HG03060 (cell line): ENCODE measurements around the gene ATAD3B.
"Not testable (repeated sequence)": the region's sequence is repeated elsewhere in the genome, so short reads cannot be mapped to it uniquely, and the experiment has no call there.

ENCODE experiments used
- ATAC-seq: cut with Tn5 transposase; IDR thresholded peaks from one replicate; pipeline ENCODE4 v1.9.1; 2021; ENCODE audit warnings: low read depth, moderate number of reproducible peaks; ENCODE audit not compliant: unreplicated experiment

The ATAD3B gene, protein sequence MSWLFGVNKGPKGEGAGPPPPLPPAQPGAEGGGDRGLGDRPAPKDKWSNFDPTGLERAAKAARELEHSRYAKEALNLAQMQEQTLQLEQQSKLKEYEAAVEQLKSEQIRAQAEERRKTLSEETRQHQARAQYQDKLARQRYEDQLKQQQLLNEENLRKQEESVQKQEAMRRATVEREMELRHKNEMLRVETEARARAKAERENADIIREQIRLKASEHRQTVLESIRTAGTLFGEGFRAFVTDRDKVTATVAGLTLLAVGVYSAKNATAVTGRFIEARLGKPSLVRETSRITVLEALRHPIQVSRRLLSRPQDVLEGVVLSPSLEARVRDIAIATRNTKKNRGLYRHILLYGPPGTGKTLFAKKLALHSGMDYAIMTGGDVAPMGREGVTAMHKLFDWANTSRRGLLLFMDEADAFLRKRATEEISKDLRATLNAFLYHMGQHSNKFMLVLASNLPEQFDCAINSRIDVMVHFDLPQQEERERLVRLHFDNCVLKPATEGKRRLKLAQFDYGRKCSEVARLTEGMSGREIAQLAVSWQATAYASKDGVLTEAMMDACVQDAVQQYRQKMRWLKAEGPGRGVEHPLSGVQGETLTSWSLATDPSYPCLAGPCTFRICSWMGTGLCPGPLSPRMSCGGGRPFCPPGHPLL

DNA sequence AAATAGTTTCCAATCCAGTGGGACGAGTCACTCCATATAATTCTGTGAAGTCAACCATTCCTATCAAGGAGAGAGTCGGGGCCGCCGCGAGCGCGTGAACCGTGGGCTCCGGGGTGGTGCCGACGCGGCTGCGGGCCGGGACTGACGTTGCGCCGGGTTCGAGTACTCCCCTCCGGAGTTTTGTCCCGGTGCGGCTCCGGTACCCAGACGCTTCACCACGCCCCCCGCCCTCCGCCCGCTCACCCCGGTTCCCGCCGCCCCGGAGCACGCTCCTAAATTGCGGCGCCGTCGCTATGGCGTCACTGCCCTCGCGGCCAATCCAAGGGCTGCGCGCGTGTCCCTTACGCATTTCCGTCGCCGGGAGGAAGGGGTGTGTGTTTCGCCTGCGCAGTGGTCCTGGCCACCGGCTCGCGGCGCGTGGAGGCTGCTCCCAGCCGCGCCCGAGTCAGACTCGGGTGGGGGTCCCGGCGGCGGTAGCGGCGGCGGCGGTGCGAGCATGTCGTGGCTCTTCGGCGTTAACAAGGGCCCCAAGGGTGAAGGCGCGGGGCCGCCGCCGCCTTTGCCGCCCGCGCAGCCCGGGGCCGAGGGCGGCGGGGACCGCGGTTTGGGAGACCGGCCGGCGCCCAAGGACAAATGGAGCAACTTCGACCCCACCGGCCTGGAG, at the start of gene ATAD3B:
Gene ATAD3B, plus strand, starts transcription at position 377 of the 664 bp plus-strand sequence. Its CDS starts 120 bp downstream, at position 497.
- no peak for ATAC-seq

DNA sequence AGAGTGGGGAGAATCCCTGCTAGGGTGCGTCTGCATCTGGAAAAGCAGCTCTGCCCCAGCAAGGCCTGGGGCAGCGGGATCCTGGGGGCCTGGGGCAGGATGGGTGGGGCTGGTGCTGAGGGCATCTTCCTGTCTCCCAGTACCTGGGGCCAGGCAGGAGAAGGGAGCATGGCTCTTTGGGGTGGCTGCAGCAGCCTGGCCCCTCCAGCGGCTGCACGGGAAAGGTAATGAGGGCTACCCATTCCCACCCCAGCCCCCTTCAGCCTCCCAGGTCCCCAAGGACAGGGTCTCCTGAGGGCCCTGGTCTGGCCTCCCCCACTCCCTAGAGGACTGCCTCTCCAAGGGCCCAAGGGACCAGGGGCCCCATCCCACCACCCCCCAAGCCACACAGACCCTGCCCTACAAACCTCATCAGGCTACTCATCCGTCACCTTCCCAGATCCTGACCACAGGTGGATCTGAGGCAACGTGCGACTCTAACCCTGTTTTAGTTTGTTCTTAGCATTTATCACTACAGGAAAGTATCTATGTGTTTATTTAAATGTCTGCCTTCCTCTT, 49.6 kb upstream of the ATAD3B start:
- no peak for ATAC-seq

DNA sequence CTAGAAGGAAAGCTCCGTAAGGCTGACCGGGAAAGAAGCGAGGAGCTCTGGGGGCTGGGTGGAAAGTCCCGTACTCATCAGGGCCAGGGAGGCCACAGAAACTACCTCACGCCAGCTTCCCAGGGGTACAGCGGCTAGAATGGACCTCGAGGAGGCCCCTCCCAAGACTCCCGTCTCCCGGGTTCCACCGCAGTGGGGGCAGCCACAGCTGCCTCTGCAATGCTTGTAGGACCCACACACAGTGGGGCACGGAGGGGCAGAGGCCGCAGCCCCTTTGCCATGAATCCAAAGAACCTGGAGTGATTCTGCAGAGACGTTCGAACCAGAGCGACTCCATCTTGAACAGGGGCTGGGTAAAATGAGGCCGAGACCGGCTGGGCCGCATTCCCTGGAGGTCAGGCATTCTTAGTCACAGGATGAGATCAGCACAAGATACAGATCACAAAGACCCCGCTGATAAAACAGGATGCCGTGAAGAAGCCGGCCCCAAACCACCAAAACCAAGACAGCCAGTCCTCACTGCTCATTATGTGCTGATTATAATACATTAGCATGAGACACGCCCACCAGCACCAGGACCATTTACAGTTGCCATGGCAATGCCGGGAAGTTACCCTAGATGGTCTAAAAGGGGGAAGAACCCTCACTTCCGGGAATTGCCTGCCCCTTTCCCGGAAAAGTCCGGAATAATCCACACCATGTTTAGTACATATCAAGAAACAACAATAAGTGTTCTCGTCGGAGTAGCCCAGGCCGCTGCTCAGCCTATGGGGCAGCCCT, 48.9 kb upstream of the ATAD3B start:
- ATAC-seq: no peak

DNA sequence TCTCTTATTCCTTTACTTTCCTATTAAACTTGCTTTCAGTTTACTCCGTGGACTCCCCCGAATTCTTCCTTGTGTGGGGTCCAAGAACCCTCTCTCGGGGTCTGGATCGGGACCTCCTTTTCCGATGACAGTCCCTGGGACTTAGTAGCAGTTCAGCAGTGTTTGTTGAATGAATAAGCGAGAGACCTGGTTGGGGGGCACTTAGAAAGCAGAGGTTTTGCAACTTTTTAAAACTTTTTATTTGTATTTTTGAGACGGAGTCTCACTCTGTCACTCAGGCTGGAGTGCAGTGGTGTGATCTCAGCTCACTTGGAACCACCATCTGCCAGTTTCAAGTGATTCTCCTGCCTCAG, 48.3 kb upstream of the ATAD3B start:
- no peak for ATAC-seq

DNA sequence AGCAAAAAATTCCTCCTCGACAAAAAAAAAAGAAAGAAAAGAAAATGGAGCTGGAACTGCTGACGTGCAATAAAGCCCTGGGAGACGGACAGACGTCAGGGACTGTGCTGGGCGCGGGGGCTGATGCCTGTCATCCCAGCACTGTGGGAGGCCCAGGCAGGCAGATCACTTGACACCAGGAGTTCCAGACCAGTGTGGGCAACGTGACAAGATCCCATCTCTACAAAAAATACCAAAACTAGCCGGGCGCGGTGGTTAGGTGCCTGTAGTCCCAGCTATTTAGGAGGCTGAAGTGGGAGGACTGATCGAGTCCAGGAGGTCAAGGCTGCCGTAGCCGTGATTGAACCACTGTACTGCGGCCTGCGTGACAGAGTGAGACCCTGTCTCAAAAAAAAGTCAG, 46.9 kb upstream of the ATAD3B start:
- ATAC-seq: no peak

DNA sequence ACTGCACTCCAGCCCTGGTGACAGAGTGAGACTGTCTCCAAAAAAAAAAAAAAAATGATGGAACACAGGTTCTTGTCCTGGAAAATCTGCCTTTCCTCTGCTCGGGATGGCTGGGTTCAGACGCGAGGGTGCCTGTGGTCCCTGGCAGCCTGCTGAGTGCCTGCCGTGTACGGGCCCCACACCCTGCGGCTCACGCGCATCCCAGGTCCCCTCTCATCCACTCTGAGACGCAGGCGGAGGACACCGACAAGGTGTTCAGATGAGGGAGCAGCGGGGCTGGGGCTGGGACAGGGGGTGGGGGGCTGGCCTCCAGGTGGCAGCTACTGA, 46.2 kb upstream of the ATAD3B start:
- no peak for ATAC-seq

DNA sequence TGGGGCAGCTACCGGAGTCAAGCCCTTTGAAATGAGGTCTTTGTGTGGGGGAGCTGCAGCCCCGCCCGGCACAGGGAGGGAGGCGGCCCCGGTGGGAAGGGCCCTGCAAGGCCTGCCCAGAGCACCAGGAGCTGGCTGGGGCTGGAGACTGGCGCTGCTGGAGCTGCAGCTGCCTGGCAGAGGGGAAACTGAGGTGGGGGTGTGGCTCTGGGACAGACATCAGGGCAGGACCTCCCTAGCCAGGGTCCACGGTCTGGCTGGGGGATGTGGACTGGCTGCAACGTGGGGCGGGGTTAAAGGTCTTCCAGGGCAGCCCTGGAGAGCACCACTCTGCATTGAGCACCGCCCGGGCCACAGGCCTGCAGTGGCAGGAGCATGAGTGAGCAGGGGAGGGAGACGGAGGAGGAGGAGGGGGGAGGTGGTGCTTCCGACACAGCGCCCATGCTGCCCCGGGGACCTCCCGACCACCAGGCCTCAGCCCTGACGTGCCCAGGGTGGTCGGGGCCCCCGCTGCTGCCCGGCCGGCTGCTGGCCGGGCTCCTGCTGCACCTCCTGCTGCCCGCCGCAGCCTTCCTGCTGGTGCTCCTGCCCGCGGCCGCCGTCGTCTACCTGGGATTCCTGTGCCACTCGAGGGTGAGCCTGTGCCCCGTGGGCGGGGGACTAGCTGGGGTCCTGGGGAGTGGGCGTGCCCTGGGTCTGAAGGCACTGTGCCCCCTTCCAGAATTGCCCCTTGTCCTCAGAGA, 45.6 kb upstream of the ATAD3B start:
- no peak for ATAC-seq

DNA sequence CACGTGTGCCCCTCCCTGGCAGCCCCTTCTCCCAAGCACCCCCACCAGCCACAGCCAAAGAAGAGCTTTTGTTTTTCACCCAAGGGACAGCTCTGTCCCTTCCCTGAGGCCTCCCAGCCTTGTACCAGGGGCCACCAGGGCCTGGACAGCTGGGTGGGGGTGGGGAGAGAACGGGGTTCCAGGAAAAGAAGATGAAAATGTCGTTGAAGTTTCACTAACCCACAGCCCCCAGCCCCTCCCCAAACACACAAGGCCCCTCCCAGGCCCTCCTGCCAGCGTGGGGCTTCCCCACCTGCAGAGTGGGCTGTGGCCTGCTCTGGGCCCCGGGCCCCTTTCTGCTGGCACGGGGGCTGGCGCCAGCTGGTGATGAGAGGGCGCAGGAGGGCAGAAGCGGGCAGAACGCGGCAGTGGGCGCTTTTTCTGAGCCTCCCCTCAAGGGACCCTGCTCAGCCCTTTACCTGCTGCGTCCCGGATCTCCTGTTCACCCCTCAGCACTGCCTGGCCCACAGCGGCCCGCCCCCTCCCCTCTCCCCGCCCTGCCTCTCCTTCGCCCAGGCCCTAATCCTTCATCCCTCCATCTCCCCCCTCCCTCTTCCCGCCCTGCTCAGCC, 45.0 kb upstream of the ATAD3B start:
- no peak for ATAC-seq

DNA sequence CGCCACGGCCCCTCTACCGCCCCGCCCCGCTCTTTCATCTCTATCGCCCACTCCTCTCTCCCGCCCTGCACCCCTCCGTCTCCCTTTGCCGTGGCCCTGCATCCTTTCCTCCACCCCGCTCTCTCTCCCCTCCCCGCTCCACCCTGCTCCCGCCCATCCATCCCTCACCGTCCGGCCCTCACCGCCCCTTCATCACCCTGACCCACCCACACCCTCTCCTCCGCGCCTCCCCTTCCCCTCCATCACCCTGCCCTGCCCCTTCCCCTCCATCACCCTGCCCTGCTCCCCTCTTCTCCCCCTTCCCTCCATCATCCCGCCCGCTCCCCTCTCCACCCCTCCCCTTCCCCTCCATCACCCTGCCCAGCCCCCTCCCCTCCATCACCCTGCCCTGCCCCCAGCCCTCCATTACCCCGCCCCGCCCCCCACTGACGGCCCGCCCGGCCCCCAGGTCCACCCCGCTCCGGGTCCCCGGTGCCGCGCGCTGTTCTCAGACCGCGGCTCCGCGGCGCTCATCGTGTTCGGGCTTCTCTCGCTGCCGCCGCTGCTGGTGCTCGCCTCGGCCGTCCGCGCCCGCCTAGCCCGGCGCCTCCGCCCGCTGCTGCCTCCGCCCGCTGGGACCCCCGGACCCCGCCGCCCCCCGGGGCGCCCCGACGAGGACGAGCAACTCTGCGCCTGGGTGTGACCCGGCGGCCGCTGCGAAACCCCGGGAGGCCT, 44.3 kb upstream of the ATAD3B start:
- no peak for ATAC-seq

DNA sequence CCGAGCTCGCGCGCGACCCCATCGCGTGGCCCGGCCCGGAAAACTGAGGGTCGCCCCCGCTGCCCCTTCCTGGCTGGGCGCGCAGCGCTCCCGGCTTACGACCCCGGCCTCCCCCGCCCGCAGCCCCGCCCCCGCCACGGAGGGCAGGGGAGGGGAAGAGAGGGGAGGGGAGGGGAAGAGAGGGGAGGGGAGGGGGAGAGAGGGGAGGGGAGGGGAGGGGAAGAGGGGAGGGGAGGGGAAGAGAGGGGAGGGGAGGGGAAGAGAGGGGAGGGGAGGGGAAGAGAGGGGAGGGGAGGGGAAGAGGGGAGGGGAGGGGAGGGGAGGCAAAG, 43.8 kb upstream of the ATAD3B start:
- no peak for ATAC-seq

DNA sequence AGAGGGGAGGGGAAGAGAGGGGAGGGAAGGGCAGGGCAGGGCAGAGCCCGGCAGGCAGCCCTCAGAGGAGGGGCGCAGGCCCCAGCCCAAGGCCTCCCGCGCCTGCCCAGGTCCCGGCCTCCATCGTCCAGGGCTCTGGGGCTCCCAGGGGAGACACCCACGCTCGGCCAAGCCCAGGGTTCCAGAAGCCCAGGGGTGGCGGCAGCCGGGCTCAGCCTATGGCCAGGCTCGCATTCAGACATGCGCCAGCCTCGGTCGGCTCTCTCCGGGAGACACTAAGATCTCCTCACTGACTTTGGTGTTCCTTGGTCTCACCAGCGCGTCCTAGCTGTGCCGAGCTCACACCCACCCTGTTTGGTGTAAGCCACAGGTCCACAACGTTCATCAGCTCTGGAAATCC, 43.4 kb upstream of the ATAD3B start:
- no peak for ATAC-seq

DNA sequence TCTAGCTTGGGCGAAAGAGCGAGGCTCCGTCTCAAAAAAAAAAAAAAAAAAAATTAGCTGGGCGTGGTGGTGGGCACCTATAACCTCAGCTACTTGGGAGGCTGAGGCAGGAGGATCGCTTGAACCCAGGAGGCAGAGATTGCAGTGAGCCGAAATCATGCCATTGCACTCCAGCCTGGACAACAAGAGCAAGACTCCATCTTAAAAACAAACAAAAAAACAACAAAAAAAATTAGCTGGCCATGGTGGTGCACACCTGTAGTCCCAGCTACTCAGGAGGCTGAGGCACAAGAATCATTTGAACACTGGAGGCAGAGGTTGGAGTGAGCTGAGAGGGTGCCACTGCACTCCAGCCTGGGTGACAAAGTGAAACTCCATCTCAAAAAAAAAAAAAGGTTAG, 42.6 kb upstream of the ATAD3B start:
- not testable (repeated sequence) for ATAC-seq

DNA sequence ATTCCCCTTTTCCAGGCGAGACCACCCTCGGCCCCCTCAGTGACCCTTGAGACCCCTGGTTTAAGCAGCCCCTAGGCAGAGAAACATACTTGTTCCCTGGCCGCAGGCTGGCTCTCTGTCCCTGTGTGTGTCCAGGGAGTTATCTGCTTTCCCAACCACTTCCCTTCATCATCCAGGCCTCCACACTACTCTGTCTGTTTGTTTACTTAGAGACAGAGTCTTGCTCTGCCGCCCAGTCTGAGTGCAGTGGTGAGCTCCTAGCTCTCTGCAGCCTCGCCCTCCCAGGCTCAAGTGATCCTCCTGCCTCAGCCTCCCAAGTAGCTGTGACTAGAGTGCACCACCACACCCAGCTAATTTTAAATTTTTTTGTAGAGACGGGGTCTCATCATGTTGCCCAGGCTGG, 41.9 kb upstream of the ATAD3B start:
- no peak for ATAC-seq

DNA sequence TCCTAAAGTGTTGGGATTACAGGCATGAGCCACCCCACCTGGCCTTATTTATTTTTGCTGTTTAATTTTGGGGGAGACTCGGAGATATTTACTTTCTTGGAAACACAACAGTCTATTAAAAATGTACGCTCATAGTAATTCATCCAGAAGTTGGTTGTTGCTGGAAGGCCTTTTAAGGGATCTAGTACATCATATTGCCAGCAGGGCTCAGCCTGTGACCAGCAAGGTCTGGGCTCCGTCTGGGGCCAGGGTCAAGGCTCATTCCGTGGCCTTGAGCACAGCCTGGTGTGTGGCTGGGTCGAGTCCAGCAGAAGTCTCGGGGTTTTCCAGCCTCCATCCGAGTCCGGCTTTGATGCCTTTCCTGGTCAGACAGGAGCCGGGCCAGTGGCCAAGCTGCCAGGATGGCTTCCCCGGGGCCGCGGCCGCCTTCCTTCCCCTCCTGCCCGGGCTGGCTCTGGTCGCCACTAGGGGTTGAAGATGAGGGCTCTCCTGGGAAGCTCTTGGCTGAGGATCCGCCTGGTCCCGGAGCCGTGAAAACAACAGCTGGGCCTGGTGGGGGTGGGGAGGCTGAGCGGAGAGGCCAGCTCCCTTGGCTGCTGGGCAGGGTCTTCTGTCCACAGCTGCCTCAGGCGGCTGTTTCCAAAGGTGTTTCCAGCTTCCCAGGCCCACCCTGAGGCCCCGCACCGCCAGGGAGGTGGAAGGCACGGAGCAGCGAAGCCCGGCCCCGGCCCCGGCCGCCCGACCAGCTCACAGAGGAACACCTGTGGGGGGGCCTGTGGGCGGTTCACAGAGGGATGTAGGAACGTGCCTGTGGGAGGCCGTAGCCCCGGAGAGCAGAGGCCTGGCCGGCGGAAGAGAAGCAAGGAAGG, 41.2 kb upstream of the ATAD3B start:
- no peak for ATAC-seq

DNA sequence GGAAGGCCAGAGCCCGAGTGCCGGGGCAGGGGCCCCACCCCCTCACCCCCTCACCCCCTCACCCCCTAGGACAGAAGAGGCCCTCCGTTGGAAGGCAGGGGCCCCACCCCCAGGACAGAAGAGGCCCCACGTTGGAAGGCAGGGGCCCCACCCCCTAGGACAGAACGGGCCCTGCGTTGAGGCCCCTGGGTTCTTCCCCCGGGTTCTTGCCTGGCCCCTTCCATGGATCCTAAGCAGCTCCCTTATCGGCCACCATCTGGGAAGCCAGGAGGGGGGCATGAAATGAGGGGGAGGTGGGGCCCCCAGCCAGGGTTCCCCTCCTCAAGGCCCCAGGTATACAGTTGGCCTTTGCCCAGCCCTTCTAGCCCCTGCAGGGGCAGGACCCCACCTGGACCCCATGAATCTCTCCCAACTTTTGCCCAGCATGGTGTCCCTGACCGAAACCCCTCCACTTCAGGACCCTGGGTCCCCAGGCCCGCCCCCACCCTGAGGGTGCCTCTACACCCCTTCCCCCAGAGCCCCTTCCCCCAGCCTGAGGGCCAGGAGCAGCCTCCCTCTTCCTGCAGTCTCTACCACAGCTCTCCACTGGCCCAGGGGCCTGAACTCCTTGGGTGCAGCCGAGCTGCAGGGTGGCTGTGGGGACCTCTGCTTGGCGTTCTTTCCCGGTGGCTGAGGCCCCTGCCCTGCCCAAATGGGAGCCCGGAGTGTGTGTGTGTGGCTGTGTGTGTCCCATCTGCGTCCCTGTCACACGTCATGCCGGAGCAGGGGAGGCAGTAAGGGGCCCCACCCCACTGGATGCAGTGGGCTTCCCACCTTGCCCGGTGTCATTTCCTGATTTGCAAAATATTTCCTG, 40.3 kb upstream of the ATAD3B start:
- ATAC-seq: no peak

DNA sequence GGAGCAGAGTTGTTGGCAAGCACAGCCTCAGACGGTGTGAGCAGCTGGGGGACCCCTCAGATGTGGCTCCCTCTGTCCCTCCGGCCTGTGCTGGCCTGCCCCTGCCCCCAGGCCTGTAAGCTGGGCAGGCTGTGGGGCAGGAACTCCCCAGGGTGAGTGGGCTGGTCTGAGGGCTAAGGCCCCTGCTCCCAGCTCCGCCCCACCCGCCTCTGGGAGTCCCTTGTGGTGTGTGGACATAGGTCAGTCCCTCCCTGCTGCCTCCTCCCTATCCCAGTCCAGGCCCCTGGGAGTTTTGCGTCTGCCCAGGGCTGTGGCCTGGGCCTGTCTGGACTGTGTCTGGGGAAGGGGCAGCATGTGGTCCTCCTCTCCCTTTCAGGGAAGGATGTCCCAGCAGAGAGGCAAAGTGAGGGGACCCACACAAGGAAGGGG, 39.7 kb upstream of the ATAD3B start:
- no peak for ATAC-seq

DNA sequence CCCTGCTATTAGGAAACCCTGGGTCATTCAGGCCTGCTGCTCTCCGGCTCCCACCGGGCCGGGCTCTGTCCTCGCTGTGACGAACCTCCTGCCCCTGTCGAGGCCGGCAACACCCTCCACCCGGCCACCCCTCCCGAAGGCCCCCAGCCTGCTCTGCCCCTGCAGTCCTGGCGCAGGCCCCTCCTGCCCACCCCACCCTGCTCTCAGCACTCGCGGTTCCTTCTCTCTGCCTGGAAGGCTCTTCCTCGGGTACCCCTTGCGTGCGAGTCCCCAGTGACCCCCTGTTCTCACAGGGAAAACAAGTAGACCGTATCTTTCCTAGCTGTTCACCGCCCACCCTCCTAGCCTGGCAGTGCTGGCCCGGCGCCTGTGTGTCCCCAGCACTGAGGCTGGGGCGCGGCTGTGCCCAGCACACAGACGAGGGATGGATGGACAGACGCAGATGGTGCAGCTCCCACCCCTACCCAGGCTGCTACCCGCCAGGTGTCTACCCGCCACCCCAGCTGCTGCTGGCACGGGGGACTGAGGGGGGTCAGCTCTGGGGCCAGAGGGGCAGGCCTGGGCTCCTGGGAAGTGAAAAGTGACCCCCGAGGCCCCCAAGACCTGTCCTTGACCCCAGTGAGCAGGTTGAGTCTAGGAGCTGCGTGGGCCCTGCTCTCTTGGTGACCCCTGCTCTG, 39.2 kb upstream of the ATAD3B start:
- no peak for ATAC-seq
